HG03571 (cell line): ENCODE data around the gene RBMY1F.
"Not testable (repeated sequence)": the region's sequence is repeated elsewhere in the genome, so short reads cannot be mapped to it uniquely, and the experiment has no call there.

Experiments used
- ATAC-seq: cut with Tn5 transposase; IDR thresholded peaks from one replicate; pipeline ENCODE4 v1.9.1; 2021; ENCODE audit not compliant: unreplicated experiment

The RBMY1F gene

GRCh38 chrY:22182823-22183222 lies at the start of gene RBMY1F:
RBMY1F (minus strand) TSS chrY:22182923; CDS start chrY:22180969, 1,954 bp downstream.
- ATAC-seq, result not testable (repeated sequence)

GRCh38 chrY:22151144-22151543 lies 31.6 kb downstream of the RBMY1F start:
- not testable (repeated sequence) for ATAC-seq

GRCh38 chrY:22141011-22141695 lies 41.6 kb downstream of the RBMY1F start:
- ATAC-seq, result not testable (repeated sequence)

GRCh38 chrY:22134719-22135118 lies 48.0 kb downstream of the RBMY1F start:
- ATAC-seq, result not testable (repeated sequence)

- not testable (repeated sequence) for ATAC-seq
Measured at GRCh38 chrY:22130494-22130893, 52.2 kb downstream of the RBMY1F start.
